HS-27A (cell line): Measurements from ENCODE around the gene ADCY4.
"Not testable (repeated sequence)": the region's sequence is repeated elsewhere in the genome, so short reads cannot be mapped to it uniquely, and the experiment has no call there.

Experiments used
- DNase-seq: peaks from one replicate; pipeline ENCODE4 v3.0.0-alpha.2; 2012; ENCODE audit warnings: low read depth, missing footprints

ADCY4 gene

GRCh38 chr14:24334431-24335291 is at the start of gene ADCY4:
TSS of gene ADCY4 (minus strand) at chr14:24335071. CDS start at chr14:24334652, 419 bp downstream.
- no peak for DNase-seq

DNA sequence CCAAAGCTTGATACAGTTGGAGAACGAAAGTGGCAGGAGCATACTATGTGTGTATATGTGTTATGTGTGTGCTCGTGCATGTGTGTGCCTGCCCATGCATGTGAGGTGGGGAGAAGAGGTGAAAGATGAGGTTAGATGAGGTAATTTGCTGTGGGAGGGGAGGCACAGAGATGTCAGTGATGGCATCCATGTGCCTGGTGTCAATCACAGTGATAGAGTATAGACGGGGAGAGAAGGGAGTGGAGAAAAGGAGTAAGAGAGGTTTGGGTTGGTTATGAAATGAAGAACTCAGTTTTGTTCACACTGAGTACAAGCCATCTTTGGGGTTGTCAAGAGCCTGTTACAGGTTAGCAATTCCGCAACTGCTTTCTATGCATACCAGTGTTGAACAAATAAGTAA is 49.3 kb upstream of the ADCY4 start:
- DNase-seq = no peak

DNA sequence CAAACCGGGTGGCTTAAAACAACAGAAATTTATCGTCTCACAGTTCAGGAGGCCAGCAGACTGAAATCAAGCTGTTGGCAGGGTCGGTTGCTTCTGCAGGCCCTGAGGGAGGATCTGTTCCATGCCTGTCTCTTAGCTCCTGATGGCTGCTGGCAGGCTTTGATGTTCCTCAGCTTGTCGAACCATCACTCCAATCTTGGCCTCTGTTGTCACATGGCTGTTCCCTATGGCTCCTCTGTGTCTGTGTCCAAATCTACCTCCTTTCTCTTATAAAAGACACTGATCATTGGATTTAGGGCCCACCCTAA is 47.1 kb upstream of the ADCY4 start:
- no peak for DNase-seq

DNA sequence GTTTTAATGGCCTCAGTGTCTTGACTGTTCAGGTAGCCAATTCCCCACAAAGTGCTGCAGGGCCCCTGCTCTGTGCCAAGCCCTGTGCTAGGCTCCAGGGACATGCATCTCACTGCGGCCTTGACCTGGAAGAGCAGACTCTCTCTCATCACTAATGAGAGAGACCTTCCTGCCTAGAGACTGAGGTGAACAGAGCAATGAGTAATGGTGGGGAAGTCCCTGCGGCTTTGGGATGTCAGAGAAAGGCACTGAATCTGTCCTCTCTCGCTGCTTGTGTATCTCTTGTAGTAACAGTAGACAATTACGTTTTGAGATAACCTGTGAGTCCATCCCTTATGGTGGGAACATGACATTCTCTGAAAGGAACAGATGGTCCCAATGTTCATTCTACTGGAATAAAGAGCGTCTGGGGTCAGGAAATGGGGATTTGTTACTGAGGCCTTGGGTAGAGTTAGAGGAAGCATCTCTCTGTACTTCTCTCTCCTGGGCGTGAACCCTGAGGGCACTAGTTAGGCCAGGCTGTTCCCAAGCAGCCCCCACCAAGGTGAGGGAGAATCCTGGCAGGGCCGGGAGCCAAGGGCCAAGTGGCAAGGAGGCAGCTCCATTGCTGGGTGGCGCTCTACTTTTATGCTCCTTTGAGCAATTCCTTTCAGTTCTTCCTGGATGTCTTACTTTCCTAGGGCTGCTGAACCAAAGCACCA is 46.6 kb upstream of the ADCY4 start:
- no peak for DNase-seq

- no peak for DNase-seq
Observed at GRCh38 chr14:24379907-24380730, 45.2 kb upstream of the ADCY4 start.

GRCh38 chr14:24378981-24379906 is 44.4 kb upstream of the ADCY4 start:
- no peak for DNase-seq

DNA sequence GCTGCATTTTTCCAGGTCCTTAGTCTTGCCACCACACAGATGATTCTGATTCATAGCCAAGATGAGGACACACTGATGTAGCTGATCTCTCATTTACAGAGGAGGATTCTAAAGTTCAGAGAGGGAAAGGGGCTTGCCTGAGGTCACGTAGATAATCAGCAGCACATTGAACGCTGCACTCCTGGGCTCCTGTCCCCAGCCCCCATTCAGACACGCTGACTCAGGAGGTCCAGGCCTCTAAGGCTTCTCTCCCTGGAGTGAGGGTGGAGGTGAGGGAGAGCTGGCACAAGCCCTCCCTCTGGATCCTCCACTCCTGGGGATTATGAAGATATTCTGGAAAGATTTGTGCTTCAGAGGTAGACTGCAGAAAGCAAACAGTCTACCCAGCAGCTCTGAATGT is 43.5 kb upstream of the ADCY4 start:
- no peak for DNase-seq

DNA sequence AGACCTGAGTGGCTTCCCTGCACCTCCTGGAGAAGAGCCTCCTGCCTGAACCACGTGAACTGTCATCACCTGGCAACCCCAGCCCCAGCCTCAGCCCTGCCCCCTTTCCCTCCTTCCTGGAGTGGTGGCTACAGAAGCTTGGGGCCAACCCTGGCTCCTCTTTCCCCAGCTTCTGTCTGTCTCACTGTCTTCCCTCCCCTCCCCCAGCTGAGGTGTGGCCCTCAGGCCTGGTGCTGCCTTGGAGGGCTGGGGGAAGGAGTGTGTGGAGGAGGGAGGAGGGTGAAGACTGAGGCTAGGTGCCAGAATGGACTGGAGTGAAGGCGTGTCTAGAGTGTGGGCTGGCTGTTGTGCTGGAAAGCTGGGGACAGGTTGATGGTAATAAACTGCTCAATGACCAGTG is 42.8 kb upstream of the ADCY4 start:
- DNase-seq = no peak

DNA sequence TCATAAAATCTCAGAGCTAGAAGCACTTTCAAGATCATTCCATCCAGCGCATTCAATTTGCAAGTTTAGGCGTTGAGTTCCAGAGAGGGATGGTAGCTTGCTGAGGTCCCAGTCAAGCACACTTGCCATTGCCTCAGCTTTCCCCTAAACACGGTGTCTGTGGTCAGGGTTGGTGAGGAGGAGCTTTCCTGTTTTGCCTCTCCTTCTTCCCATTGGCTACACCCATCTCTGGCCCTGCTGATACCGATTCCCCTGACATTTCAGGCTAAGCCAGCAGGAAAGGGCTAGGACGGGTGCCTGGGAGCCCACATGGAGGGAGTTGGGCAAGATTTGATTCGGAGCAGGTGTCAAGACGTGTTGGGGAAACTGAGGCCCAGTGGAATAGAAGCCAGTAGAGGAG is 42.3 kb upstream of the ADCY4 start:
- no peak for DNase-seq

DNA sequence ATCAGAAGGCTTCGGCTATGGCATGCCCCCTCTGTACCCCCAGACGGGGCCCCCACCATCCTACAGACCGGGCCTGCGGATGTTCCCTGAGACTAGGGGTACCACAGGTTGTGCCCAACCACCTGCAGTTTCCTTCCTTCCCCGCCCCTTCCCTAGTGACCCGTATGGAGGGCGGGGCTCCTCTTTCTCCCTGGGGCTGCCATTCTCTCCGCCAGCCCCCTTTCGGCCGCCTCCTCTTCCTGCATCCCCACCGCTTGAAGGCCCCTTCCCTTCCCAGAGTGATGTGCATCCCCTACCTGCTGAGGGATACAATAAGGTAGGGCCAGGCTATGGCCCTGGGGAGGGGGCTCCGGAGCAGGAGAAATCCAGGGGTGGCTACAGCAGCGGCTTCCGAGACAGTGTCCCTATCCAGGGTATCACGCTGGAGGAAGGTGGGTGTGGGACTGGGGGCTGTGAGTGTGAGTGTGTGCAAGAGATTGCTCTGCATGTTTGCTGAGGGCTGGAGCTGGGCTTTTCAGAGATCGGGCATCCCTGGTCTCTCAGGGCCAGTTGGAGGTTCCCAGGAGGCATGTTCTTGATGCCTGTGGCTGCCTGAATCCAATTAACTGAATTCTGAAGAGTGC is 41.7 kb upstream of the ADCY4 start:
- no peak for DNase-seq

GRCh38 chr14:24372701-24373416 is 38.0 kb upstream of the ADCY4 start:
- DNase-seq = no peak

- DNase-seq = not testable (repeated sequence)
Observed at GRCh38 chr14:24371605-24372004, 36.7 kb upstream of the ADCY4 start.

- no peak for DNase-seq
Observed at GRCh38 chr14:24370748-24371147, 35.9 kb upstream of the ADCY4 start.

- no peak for DNase-seq
Observed at GRCh38 chr14:24369907-24370687, 35.2 kb upstream of the ADCY4 start.

DNA sequence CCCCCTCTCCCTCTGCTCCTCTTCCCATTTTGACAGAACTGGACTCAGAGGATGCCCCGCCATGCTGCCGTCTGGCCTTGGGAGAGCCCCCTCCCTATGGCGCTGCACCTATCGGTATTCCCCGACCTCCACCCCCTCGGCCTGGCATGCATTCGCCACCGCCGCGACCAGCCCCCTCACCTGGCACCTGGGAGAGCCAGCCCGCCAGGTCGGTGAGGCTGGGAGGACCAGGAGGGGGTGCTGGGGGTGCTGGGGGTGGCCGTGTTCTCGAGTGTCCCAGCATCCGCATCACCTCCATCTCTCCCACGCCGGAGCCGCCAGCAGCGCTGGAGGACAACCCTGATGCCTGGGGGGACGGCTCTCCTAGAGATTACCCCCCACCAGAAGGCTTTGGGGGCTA is 34.6 kb upstream of the ADCY4 start:
- DNase-seq = no peak

GRCh38 chr14:24368562-24369252 is 33.8 kb upstream of the ADCY4 start:
- DNase-seq = no peak

DNA sequence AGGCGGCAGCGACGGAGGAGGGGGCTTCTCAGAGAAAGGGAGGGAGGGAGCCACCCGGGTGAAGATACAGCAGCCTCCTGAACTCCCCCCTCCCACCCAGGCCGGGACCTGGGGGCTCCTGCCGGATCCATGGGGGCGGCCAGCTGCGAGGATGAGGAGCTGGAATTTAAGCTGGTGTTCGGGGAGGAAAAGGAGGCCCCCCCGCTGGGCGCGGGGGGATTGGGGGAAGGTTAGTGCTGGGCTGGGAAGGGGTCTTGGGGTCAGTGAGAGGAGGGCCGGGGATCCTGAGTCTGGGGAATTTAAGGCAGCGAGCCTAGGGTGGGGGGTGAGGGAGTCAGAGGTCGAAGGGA is 33.3 kb upstream of the ADCY4 start:
- DNase-seq = no peak

DNA sequence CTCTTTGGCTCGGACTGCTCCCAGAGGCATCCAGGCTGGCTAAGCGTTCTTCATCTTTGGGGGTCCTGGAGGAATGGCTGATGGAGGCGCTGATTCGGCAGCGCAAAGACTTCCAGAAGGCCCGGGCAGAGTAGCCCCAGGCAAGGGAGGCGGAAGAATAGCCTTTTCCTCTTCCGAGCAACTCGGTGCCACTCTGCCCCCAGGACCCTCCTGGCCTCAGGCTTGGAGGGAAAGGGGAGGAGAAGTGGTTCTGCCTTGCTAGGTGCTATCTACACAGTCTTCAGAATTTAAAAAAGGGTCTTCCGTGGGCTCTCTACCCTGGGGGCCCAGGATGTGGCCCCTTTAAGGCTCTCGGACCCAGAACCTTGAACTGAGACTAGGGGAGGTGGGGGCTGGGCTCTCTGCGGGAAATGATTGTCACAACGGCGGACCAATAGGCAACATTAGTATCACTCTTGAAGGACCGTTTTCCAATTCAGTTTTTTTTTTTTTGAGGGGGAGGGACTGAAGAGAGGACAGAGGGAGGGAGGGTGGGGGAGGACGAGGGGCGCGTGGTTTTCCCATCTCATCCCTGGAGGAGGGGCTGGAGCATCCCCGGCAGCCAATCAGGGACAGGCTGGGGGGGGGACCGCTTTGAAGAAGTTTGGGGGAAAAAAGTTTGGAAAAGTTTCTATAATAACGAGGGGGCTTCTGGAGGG is 32.8 kb upstream of the ADCY4 start, which contains the start of gene NFATC4:
TSS of gene NFATC4 (plus strand) at position 671 of the 698 bp plus-strand sequence. CDS start 157 bp downstream, outside the sequence.
- DNase-seq = peak; percentile 95
